HepG2 (cell line): Measurements from ENCODE around the gene LARP1. TPM values are rescaled to one million over a fixed set of nuclear protein-coding genes. Genes with fewer than 3 reads are reported as not detected.
A peak's percentile ranks its signal among the peaks of the same experiment; 100 is the strongest.

Source experiments
- ATAC-seq: fragments of 200-7000 bp; cut with Tn5 transposase; 3 replicates; pipeline ENCODE4 v1.9.1; 2020; ENCODE audit warnings: mild to moderate bottlenecking, moderate library complexity
- BruUV-seq: library from RNA; stranded (reverse); fragments of 400-500 nt; replicated peaks from 2 replicates; lab custom pipeline; 2021; lab: Mats Ljungman, UMichigan
- CTCF ChIA-PET: fragments of 300-600 bp; formaldehyde crosslinking; extraction: SDS; loops from one replicate; lab custom pipeline; 2021; ENCODE audit warnings: low total read pairs, inconsistent platforms, low intra/inter-chr PET ratio; lab: Yijun Ruan, JAX
- POLR2A ChIA-PET: fragments of 350-600 bp; sonication (Branson Sonifier 250); formaldehyde crosslinking; loops from one replicate; lab custom pipeline; 2020; ENCODE audit warnings: antibody characterized with exemption, inconsistent platforms; lab: Yijun Ruan, JAX
- DNase-seq: peaks from one replicate; pipeline ENCODE4 v3.0.0-alpha.2; 2015; ENCODE audit warnings: low spot score
- FAIRE-seq: peaks from 3 replicates; lab custom pipeline; 2011; peaks lifted over from hg19 to GRCh38; lab: Jason Lieb, UNC
- H2AFZ ChIP-seq: one replicate; pipeline ENCODE4 v1.6.1; 2011; ENCODE audit warnings: low read length, inconsistent platforms
- H3K27ac ChIP-seq: fragments of 300-600 bp; 3 replicates; pipeline ENCODE4 v1.8.0; 2011; ENCODE audit warnings: mixed run types, mild to moderate bottlenecking, mixed read lengths, low read length, inconsistent platforms; ENCODE audit not compliant: insufficient read depth; ENCODE audit errors: extremely low read length
- H3K27me3 ChIP-seq, 2 experiments: fragments of 200-600 bp in 1 of 2; 2 replicates in 1 of 2; 3 replicates in 1 of 2; pipeline versions ENCODE4 v1.6.0 to v1.8.0; 2011; ENCODE audit warnings: low read length in 2 of 2, mild to moderate bottlenecking in 2 of 2, moderate library complexity in 2 of 2, inconsistent platforms in 1 of 2; ENCODE audit not compliant: insufficient read depth in 2 of 2, control insufficient read depth in 1 of 2
- H3K36me3 ChIP-seq, 2 experiments: fragments of 200-600 bp in 1 of 2; replicated peaks in 1 of 2; 2 replicates in 1 of 2; 3 replicates in 1 of 2; pipeline versions ENCODE4 v1.5.1 to v1.8.0; 2011; ENCODE audit warnings: low read length in 2 of 2, inconsistent platforms in 1 of 2; ENCODE audit not compliant: insufficient read depth in 2 of 2, control insufficient read depth in 1 of 2
- H3K4me1 ChIP-seq: 2 replicates; pipeline ENCODE4 v1.5.1; 2012; ENCODE audit warnings: low read length, inconsistent platforms; ENCODE audit not compliant: insufficient read depth
- H3K4me2 ChIP-seq: 2 replicates; pipeline ENCODE4 v1.6.0; 2011; ENCODE audit warnings: low read depth, low read length, inconsistent platforms
- H3K4me3 ChIP-seq, 3 experiments: fragments of 200-600 bp in 1 of 3; sonication (generic), shearing (Covaris generic) in 1 of 3; replicated peaks in 1 of 3; 2 replicates each; pipeline ENCODE4 v1.5.1; 2011 to 2016; ENCODE audit warnings: low read length in 3 of 3, inconsistent platforms in 2 of 3, low read depth in 2 of 3, mild to moderate bottlenecking in 2 of 3, control low read depth in 1 of 3, mixed read lengths in 1 of 3; ENCODE audit not compliant: insufficient read depth in 1 of 3
- H3K79me2 ChIP-seq: one replicate; pipeline ENCODE4 v1.6.1; 2011; ENCODE audit warnings: low read length, inconsistent platforms; ENCODE audit not compliant: insufficient read depth
- H3K9ac ChIP-seq: 2 replicates; pipeline ENCODE4 v1.6.0; 2011; ENCODE audit warnings: mild to moderate bottlenecking, low read depth, low read length, inconsistent platforms; ENCODE audit not compliant: insufficient read depth
- H3K9me3 ChIP-seq: 2 replicates; pipeline ENCODE4 v1.5.1; 2012; ENCODE audit warnings: mild to moderate bottlenecking, low read length
- H4K20me1 ChIP-seq: 2 replicates; pipeline ENCODE4 v1.6.0; 2011; ENCODE audit warnings: inconsistent platforms, mild to moderate bottlenecking, low read length, moderate library complexity; ENCODE audit not compliant: insufficient read depth
- AGO1 ChIP-seq: fragments of 200-400 bp; formaldehyde crosslinking; IDR thresholded peaks from 2 replicates; pipeline ENCODE4 v1.6.1; 2017; ENCODE audit warnings: mild to moderate bottlenecking, low read depth, low read length, moderate library complexity; ENCODE audit not compliant: poor library complexity, severe bottlenecking
- AGO2 ChIP-seq: fragments of 200-400 bp; formaldehyde crosslinking; optimal IDR thresholded peaks from 2 replicates; pipeline ENCODE3; 2017; ENCODE audit warnings: mild to moderate bottlenecking, low read depth, low read length, moderate library complexity
- DPF2 ChIP-seq: sonication (generic); formaldehyde crosslinking; IDR thresholded peaks from 2 replicates; pipeline ENCODE4 v1.4.0; 2020; ENCODE audit warnings: mild to moderate bottlenecking, low read depth, missing genetic modification reagents, borderline replicate concordance
- WGBS: methylation state at CpG from one replicate; pipeline ENCODE4 v1.1.6; 2017; ENCODE audit warnings: low lambda C conversion rate; 5-methylcytosine and 5-hydroxymethylcytosine counted together
- in situ Hi-C: cut with HindIII; loops from 2 replicates; pipeline ENCODE4 v1.10.0; 2017; ENCODE audit warnings: low pct_unique_long_range_greater_than_20kb; ENCODE audit not compliant: extremely low pct_ligation_motif_present
- intact Hi-C: fragments of 100-400 bp; cut with micrococcal nuclease; formaldehyde crosslinking; loops from one replicate; pipeline ENCODE4 v1.10.0; 2022; ENCODE audit not compliant: unreplicated experiment
- polyA plus RNA-seq, 8 experiments: library from polyadenylated mRNA; depleted of rRNA in 3 of 8; stranded (reverse) in 7 of 8; unstranded in 1 of 8; fragments of >200 nt; fragmentation: Illumina TruSeq in 4 of 8; extraction: Trizol in 4 of 8; gene quantifications; 2 replicates each; pipeline versions ENCODE4 v1.2.1 to v1.2.3, GENCODE V29; 2011 to 2016; ENCODE audit warnings: low read depth in 4 of 8, missing spikeins in 1 of 8, mixed read lengths in 1 of 8; ENCODE audit not compliant: insufficient read depth in 1 of 8
- total RNA-seq, 5 experiments: library from RNA; depleted of rRNA; stranded (reverse); fragments of >200 nt; fragmentation: Illumina TruSeq; extraction: Trizol; gene quantifications; 2 replicates each; pipeline ENCODE4 v1.2.3, GENCODE V29; 2016; ENCODE audit warnings: low read depth in 1 of 5
- TF ChIP-seq, protein P1 (sequence below): sonication (generic); formaldehyde crosslinking; IDR thresholded peaks from 2 replicates; pipeline ENCODE4 v1.4.0; 2020; ENCODE audit warnings: missing genetic modification reagents
- TF ChIP-seq, protein P2 (sequence below): sonication (generic); formaldehyde crosslinking; IDR thresholded peaks from 2 replicates; pipeline ENCODE4 v1.5.1; 2020; ENCODE audit warnings: mild to moderate bottlenecking, missing genetic modification reagents, moderate library complexity

The LARP1 gene
- total and polyA plus RNA-seq, 2 of the 13 experiments (the other 11 are each of a cell fraction or from before 2014, with no cell fraction given) = 45.2 to 61.4 TPM

DNA sequence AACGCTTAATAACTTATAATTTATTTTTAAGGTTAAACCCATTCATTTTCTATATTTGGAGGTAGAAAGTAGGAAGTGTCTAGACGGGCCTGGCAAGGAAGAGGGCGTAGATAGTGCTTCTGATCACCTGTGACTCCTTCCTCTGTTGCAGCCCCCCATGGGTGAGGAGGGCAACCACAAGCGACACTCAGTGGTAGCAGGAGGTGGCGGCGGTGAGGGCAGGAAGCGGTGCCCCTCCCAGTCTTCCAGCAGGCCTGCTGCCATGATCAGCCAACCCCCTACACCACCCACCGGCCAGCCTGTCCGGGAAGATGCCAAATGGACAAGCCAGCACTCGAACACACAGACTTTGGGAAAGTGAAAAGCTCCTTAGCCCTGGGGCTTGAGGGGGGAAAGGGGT, 58.6 kb downstream of the LARP1 start:
- Histone ChIP-seq H2AFZ (no peak overlapping the region), H3K9me3 (no peaks in the 10 kb centered on the region), H3K9ac (no peak overlapping the region), H4K20me1 (peaks cover 3% of the 10 kb centered on the region; the same call in 1 of the 2 replicates), H3K4me3 (no peak overlapping the region), H3K4me2 (no peak overlapping the region), H3K27ac (no peak overlapping the region), H3K36me3 (peaks cover 29 to 66% of the 10 kb centered on the region in 2 experiments), H3K4me1 (peaks cover 14% of the 10 kb centered on the region), H3K79me2 (no peaks in the 10 kb centered on the region), H3K27me3 (no peaks in the 10 kb centered on the region)
- no TSS peak for BruUV-seq
- no peak for ATAC-seq
- in situ Hi-C loops (loop anchor here (5.0 kb wide), 1 partner anchor 166 kb away; no protein-coding TSS in a partner anchor), intact Hi-C loops (no loop called here)
- ChIA-PET CTCF (no interaction called here), POLR2A (no interaction called here)
- over 99% methylated on average over 10 of the region's 10 CpGs for WGBS
- FAIRE-seq = no peak
- peak; percentile 52 for TF ChIP-seq AGO2
- no peak for TF ChIP-seq AGO1
- TF ChIP-seq, protein P1, sequence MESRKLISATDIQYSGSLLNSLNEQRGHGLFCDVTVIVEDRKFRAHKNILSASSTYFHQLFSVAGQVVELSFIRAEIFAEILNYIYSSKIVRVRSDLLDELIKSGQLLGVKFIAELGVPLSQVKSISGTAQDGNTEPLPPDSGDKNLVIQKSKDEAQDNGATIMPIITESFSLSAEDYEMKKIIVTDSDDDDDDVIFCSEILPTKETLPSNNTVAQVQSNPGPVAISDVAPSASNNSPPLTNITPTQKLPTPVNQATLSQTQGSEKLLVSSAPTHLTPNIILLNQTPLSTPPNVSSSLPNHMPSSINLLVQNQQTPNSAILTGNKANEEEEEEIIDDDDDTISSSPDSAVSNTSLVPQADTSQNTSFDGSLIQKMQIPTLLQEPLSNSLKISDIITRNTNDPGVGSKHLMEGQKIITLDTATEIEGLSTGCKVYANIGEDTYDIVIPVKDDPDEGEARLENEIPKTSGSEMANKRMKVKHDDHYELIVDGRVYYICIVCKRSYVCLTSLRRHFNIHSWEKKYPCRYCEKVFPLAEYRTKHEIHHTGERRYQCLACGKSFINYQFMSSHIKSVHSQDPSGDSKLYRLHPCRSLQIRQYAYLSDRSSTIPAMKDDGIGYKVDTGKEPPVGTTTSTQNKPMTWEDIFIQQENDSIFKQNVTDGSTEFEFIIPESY = peak; percentile 73
- TF ChIP-seq, all 625 proteins: peak for 2
- DNase-seq = no peak

DNA sequence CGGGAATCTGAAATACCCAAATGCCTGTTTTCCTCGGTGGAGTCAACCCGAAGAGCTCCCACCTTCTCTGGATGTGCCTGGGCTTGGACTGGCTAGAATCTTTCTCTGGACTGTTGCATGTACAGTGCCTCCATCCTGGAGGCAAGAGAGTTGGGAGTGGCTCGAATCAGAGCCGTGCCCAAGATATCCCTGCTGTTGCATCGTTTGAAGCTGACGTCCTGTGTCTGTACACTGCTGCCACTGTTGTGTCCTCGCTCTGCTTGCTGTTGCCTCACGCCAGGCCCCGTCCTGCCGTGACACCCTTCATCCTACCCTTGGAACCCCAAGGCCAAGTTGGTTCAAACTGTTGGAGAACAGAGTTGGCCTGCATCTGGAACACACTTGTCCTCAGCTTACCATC, 59.8 kb downstream of the LARP1 start:
- intact Hi-C loops (loop anchor here (5.0 kb wide), 1 partner anchor 42 kb away; the partner anchor contains the start of gene CNOT8), in situ Hi-C loops (no loop called here)
- no peak overlapping the region for H3K4me2 ChIP-seq
- H4K20me1 ChIP-seq = peaks cover 3% of the 10 kb centered on the region
- CTCF ChIA-PET = no interaction called here
- FAIRE-seq (no peak), ATAC-seq (no peak), DNase-seq (no peak)
- H3K4me3 ChIP-seq = no peak overlapping the region
- 95% methylated on average over 11 of the region's 11 CpGs for WGBS
- no peaks in the 10 kb centered on the region for H3K79me2 ChIP-seq
- no peaks in the 10 kb centered on the region for H3K27me3 ChIP-seq
- POLR2A ChIA-PET = no interaction called here
- H3K9ac ChIP-seq = no peak overlapping the region
- H2AFZ ChIP-seq = no peak overlapping the region
- TF ChIP-seq, protein P2, sequence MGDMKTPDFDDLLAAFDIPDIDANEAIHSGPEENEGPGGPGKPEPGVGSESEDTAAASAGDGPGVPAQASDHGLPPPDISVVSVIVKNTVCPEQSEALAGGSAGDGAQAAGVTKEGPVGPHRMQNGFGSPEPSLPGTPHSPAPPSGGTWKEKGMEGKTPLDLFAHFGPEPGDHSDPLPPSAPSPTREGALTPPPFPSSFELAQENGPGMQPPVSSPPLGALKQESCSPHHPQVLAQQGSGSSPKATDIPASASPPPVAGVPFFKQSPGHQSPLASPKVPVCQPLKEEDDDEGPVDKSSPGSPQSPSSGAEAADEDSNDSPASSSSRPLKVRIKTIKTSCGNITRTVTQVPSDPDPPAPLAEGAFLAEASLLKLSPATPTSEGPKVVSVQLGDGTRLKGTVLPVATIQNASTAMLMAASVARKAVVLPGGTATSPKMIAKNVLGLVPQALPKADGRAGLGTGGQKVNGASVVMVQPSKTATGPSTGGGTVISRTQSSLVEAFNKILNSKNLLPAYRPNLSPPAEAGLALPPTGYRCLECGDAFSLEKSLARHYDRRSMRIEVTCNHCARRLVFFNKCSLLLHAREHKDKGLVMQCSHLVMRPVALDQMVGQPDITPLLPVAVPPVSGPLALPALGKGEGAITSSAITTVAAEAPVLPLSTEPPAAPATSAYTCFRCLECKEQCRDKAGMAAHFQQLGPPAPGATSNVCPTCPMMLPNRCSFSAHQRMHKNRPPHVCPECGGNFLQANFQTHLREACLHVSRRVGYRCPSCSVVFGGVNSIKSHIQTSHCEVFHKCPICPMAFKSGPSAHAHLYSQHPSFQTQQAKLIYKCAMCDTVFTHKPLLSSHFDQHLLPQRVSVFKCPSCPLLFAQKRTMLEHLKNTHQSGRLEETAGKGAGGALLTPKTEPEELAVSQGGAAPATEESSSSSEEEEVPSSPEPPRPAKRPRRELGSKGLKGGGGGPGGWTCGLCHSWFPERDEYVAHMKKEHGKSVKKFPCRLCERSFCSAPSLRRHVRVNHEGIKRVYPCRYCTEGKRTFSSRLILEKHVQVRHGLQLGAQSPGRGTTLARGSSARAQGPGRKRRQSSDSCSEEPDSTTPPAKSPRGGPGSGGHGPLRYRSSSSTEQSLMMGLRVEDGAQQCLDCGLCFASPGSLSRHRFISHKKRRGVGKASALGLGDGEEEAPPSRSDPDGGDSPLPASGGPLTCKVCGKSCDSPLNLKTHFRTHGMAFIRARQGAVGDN = peak; percentile 13; the same call in 1 of the 2 replicates
- TF ChIP-seq DPF2 (CRISPR knock-in tag) = no peak
- no peak overlapping the region for H3K27ac ChIP-seq
- H3K4me1 ChIP-seq = peaks cover 21% of the 10 kb centered on the region
- BruUV-seq = TSS peak; percentile 22
- H3K9me3 ChIP-seq = no peaks in the 10 kb centered on the region
- H3K36me3 ChIP-seq = peaks cover 26 to 64% of the 10 kb centered on the region in 2 experiments
